SKM-1 treated with dmso at 0.1 percent for 144 hours (cell line): ENCODE measurements around the gene AOAH.
A peak's percentile ranks its signal among the peaks of the same experiment; 100 is the strongest.

Experiments used
- DNase-seq: peaks from one replicate; lab custom pipeline; 2025; ENCODE audit not compliant: unreplicated experiment; lab: John Stamatoyannopoulos, UW

The AOAH gene

GRCh38 chr7:36604806-36605205 is 119.5 kb downstream of the AOAH start:
- no peak for DNase-seq

DNA sequence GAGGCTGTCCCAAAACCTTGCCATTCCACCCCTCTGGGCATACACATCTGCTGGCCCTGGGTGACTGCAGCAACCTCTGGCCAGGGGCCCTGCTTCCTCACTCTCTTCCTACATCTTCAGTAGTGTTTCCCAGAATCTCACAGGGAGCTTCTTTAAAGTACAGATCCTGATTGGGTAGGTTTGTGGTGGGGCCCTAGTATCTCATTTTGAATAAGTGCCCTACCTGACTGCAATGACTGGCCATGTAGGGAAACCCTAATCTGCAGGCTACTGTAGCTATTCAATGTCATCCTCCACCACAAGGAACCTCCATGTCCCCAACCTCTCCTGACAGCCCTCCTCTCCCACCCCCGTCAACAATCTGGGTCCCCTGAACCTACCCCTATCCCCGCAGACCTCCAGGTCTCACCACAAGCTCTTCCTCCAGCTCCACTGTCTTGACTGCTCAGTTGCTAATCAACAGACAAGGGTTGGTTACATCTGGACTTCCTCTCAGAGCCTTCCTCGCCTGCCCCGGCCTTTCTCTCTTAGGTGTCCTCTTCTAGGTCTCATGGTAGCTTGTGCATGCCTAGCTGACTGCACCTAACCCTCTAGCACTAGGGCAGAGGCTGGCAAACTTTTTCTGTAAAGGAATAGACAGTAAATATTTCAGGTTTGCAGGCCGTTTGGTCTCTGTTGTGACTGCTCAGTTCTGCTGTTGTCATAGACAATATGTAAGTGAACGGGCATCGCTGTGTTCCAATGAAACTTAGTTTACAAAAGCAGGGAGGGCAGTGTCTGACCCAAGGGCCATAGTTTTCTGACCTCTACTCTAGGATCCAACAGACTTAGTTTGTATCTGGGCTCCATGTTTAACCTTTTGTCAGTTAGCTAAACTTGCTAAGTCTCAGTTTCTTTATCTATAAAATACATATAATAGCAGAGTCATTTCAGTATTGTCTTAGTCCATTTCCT is 121.1 kb downstream of the AOAH start:
- DNase-seq: no peak

DNA sequence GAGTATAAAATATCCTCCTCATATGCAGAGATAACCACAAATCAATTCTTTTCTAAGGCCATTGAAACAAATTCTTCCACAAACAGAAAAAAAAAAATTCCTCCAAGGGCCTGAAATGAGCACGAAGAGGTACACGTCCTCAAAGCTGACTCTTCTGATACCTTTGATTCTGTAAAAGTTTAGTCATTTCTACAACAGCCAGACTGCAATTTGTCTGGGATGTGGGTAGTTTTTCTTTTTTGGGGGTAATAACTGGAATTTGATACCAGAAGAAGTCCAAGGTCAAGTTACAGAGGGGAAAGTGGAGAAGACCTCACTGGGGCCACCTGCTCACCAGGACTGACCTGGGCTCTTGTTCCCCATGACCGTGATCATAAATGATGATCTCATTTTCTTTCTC is 121.8 kb downstream of the AOAH start:
- no peak for DNase-seq

DNA sequence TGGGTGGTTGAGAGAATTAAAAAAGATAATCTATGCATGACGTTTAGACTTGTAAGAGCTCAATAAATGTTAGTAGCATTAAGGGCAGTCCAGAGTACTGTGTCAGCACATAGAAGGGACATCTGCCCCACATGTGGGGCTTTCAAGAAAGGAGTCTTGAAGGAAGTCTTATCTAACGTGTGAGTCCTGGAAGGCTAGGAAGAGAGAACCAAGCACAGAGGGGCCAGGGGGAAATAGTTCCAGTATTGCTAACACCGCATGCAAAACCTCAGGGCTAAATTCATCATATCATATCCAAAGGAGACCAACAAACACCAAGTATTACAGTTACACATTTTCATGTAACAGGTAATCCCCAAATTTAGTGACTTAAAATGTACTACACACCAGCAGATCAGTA is 122.7 kb downstream of the AOAH start:
- no peak for DNase-seq

DNA sequence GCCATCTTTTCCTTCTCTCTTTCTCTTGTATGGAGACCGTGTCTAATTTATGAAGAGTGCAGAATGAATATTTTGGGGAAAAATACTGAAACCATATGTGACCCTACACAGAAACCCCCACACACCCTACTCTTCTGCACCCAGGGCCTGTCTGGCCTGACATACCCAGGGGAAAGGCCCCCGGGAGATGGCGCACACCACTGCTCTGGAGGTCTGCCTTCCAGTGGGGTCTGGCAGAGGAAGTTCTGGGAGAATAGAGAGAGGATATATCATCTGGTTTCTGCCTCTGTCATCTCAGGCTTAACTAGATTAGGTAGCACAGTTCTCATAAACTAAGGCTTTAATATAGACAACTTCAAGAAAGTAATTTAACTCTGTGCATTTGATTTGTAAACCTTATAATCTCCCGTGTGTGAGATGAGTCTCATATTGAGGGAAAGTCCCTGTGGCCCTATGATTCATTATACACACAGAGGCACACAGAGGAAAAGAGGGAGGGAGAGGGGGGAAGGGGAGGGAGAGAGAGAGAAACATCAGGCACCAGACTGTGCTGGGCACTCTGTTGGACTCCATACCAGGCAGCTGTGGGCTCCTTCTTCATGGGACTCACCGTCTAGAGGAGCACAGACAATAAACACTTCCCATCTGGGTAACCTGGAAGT is 123.3 kb downstream of the AOAH start:
- no peak for DNase-seq

- no peak for DNase-seq
These were observed 124.0 kb downstream of the AOAH start for GRCh38 chr7:36600314-36600682.

DNA sequence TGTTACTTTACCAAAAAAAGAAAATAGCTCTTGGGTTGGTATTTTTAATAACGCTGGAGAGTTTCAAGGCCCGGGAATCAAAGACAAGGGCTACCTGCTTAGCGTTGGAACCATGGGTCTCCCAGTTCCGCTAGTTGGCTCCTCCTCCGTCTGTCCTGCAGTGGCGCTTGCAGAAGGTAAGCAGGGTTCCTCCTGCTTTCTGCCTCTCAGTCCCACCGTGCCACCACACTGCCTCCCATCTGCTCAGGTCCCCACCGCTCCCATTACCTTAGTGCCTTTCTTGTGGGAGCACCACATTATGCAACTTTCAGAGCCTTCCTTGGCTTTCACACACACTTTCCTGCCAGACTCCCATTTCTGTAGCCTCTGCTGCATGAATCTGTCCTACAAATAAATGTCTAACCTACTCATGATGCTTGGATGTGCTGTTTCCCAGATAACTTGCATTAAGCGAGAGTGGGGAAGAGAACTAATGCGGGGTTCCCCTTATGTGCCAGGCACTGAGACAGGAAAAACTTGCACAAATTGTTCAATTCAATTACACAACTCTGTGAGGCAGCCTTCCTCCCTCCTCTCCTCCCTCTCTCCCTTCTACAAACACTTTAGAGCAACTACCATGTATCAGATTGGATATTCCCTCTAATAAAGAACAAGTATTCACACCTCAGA is 124.5 kb downstream of the AOAH start:
- no peak for DNase-seq

DNA sequence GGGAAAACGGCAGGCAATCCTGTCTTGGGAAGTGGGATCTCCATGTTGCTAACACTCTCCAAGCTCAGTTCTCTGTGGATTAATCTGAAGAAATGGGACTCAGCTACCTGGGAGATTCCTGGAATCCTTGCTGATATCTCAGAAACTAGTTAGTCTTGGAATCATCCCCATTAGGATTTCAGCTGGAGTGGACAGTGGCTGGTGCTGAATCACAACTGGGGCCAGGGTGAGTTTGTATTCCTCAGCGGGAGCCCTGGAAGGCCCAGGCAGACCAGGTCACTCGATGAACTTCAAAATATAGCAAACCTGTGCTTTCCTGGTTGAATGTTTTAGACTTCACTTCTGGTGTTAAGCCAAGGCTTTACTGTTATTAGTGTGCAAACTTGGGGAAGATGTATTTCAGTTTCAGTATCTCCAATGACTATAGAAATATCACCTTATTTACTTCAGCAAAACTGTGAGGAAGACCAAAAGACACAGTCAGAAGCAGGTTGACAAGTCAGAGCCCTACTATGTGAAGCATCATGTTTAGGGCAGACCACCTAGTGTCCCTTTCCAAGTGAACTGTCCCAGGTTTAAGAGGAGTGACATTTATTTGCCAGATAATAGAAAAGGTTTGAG is 126.1 kb downstream of the AOAH start:
- DNase-seq: no peak

- DNase-seq: no peak
These were observed 127.1 kb downstream of the AOAH start for GRCh38 chr7:36597090-36597773.

DNA sequence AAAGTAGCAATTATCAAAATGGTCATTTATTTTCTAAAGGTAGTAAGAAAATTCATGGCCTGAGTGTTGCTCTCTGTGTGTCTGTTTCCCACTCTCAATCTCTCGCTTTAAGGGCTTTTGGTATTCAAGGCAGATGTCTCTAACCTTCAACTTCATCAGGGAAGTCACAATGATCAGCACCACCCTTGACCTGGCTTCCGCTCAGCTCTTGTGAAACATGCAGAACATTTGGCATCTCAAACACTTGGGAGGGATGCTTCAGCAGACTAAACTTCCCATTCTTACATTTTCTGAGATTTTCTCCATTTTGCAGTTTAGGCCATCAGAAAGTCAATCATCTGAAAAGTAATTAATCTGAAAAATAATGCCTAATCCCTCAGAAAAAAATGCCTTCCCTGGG is 129.8 kb downstream of the AOAH start:
- DNase-seq: no peak

DNA sequence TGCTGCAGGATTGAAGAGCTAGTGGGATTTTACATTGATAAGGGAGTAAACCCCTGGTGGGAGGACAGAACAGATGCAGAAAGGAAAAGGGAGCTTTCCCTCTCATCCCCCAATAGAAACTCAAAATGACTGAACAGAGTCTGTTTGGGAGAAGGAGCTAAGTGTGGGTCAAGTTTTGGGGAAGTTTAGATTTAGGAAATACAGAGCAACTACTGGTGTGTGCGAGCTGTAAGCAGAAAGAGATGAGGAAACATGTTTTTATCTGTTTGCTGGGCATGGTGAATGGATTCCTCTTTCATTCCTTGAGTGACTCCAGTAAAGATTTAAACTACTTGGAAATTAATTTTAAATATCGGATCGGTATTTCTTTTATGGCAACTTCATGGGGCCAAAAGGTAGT is 132.7 kb downstream of the AOAH start:
- DNase-seq: peak; percentile 16

DNA sequence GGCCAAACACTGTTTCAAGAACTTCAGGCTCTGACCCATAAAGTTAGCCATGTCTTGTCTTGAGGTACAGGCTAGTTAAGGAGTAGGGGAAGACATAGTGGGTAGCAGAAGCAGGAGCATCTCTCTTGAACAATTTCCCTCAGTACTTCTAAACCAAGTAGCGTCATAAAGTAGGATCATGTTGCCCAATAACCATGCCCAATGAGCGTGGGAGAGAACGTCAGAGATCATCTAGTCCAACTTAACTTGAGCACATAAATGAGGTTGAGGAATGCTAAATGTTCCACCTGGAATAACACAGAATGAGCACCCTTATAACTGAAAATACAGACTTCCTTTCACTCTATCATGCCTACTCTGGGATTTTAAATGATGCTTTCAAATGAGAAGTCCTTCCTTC is 134.9 kb downstream of the AOAH start:
- DNase-seq: no peak

DNA sequence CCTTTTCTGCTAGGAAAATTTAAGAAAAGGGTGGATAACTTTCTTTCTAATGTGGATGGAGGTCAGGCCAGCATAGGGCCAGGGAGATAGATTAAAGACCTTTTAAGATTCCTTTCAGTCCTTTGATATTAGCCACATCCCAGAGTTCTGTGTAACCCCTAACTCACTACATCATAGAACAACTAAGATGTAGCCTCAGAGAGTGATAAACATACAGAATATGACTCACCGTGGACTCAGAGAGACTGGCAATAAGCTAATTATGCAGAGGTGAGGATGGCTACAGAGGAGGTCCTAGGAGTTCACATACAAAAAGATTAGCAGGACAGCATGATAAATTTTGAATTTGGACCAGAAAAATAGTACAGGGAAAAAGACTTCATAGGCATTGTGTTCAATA is 141.0 kb downstream of the AOAH start:
- no peak for DNase-seq

DNA sequence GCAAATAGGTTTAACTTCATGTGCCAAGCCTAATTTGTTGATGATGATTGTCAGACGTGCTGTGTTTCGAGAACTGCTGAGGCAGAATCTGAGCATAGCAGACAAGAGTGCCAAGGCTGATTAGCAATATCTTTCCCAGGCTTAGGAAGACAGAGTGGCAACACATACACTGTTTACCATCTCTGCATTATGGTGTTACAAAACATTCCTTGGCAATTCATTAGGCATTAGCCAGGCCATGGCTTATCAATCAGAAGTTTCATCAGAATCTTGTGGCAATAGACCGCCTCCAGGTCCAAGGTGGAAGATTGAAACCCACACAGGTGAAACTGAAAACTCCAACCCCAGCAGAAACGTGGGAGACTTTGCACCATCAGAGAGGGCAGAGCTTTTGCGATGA is 148.5 kb downstream of the AOAH start:
- DNase-seq: no peak

DNA sequence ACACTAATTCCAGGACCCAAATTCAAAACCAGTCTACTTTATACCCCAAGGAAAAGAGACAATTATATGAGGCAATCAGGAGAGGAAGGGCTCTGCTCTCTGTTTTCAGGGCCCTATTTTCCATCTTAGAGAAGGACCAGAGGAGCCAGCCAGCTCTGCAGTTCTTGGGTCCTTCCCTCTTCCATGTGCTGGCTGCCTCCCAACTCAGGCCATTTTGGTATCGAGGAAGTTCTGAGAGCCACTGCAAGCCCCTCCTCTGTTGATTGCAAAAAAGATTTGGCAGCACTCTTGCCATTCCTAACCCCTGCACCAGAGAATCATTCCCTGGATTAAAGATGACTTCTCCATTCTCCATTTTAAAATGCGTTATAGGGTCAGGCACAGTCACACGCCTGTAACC is 151.2 kb downstream of the AOAH start:
- DNase-seq: no peak

DNA sequence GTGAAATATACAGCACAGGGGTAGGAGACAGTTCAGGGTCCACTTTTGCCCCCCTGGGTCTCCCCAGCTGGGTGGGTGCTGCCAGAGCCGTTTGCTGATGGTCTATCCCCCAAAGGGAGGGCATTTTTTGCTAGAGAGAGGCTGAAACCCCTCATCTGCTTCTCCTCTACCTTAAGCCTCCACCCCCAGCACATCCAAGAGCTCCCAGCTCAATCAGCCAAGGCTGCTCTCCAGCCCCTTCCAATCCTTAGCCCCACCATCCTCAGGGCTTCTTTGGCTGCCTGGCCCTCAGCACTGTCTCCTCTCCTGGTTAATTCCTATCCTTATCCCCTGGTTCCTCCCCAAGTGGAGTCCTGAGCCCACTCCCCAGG is 153.1 kb downstream of the AOAH start:
- no peak for DNase-seq

DNA sequence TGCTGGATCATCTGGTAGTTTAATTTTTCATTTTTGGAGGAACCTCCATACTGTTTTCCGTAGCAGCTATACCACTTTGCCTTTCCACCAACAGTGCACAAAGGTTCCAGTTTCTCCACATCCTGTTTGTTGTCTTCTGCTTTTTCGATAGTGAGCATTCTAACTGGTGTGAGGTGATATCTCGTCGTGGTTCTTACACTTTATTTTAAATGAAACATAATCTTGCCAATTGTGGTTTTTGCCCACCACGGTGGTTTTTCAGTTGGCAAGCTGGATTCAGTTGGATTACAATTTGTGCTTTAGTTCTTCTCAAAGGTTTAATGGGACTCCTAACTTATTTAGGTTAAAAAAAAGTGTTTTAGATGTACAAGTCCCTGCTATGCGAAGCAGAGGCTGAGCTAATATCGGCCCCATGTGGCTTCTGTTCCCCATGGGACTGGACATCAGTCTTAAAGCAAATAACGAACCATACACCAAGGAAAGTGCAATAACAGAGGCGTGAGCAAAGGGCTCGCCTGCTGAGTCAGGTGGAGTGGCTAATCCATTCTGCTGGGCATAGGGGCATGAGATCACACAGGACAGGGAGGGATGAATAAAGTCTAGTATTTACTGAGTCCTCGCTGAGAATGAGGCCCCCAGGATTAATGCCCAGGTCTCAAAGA is 153.6 kb downstream of the AOAH start:
- DNase-seq: no peak

DNA sequence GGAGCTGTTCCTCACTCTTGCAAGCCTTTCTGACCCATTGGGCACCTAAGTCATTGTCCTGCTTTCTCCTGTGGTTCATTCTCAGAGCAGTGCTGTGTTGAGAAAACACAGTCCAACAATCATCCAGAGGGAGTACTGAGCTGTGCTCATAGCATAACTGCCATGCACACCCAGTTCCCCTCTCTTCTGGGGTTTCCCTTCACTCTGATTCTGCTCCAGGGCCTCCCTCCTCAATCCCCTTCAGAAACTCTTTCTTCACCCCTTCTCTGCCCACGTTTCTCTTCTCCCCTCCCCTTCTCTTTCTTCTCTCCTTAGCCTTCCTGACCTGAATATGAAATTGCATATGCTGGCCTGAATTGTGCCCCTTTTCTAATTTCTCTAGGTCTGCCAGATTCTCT is 155.8 kb downstream of the AOAH start:
- DNase-seq: no peak

GRCh38 chr7:36567699-36568451 is 156.4 kb downstream of the AOAH start:
- no peak for DNase-seq
